K562 treated with DMSO at 1 percent for 24 hours (cell line): ENCODE results near the gene NXN. TPM values are rescaled to one million over a fixed set of nuclear protein-coding genes. Genes with fewer than 3 reads are reported as not detected.

Experiments used
- total RNA-seq: library from RNA; unstranded; fragments of 300-600 nt; gene quantifications from 2 replicates; pipeline ENCODE4 v1.2.3, GENCODE V29; 2022; ENCODE audit warnings: low read depth; ENCODE audit not compliant: insufficient read depth

NXN gene
- total RNA-seq, result 1.1 and 2.1 TPM in 2 replicates

DNA sequence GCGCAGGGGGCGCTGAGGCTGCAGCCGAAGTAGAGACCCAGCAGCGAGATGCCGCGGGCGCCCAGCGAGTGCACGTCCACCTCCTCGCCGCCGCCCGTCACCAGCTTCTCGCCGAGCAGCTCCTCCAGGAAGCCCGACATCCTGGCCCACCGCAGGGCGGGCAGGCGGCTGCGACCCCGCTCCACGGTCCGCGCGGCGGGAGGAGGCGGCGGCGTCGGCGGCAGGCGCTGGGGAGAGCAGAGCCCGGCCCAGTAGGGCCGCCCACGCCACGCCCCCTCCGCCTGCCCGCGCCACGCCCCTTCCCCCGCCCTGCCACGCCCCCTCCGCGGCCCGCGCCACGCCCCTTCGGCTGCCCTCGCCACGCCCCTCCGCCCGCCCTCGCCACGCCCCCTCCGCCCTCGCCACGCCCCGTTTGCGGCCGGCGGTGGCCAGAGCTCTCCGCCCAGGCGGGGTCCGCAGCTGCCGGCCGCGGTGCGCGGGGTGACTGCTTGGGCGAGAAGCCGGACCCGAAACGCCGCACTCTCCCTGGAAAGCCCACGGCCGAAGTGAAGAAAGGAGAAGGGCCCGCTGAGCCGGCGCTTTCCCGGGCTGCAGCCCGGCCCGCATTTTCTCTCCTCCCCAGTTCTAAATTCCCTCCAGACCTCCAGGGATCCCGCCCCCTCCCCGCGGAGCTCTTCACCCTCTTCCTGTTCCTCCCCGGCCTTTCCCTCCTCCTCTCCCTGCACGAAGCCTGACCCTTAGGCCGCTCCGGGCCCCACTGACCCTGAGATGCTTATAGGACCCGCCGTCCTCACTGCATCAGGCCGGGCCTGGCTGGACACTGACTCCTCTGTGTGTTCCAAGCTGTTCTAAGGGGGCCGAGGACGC is at the start of gene NXN:
Gene NXN, minus strand, starts transcription at position 238 of the 867 bp plus-strand sequence.

DNA sequence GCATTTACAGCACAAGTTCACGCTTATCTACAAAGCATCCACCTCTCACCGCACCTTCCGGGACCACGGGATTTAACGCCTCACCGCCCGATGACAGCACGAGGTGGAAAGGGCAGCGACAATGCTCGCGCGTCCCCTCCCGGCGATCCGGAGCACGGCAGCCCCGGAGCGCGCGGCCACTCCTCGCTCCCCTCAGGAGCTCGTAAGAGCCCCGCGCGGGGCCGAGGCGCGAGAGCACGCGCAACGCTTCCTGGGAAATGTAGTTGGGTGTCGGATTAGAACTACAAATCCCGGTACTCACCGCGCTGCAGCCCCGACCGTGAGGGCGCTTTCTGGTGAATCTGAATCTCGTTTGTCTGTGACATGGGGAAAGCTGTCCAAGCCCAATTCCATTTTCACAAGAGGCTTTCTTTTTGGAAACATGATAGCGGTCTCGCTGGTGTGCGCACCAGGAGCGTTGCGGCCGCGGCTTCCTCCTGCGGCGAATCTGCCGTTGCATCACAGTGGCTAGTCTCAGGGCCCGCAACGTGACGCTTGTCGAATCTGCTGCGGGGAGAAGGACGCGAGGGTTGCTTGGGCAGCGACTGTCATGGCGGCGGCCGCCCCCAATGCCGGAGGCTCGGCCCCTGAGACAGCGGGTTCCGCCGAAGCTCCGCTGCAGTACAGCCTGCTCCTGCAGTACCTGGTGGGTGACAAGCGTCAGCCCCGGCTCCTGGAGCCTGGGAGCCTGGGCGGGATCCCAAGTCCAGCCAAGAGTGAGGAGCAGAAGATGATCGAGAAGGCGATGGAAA is 17.2 kb upstream of the NXN start, which contains the start of gene TIMM22:
Gene TIMM22, plus strand, starts transcription at position 576 of the 791 bp plus-strand sequence. Its CDS starts 14 bp downstream, at position 590.

DNA sequence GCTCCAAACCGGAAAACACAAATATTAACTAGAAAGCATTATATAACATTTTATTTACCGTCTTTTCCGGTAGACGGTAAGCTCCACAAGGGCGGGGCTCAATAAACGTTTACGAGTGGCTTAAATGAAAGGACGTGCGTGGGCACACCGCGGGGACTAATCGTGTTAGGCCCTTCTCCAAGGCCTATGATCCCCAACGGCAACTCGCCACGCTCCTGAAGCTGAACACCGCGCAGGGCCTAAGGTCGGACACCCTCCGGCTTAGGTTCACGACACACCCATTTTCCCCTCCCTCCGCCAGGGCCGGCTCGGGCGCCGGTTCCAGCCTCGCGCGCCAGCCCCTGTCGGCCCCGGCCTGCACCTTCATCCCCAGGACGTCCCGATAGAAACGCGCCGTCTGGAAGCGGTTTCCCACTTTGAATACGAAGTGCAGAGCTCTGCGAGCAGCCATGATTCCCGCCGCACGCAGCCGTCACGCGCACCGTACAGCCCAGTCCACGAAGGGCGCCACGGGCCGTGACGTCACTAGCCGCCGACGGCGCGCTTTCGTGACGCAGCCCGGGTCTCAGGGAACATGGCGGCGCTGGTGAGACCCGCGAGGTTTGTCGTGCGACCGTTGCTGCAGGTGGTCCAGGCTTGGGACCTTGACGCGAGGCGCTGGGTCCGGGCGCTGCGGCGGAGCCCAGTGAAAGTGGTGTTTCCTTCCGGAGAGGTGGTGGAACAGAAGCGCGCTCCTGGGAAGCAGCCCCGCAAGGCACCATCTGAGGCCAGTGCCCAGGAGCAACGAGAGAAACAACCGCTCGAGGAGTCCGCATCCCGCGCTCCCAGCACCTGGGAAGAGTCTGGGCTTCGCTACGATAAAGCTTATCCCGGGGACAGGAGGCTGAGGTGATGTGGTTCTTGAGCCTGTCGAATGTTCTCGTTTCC is 197.5 kb downstream of the NXN start, which contains the start of the genes GLOD4 and MRM3:
Gene GLOD4, minus strand, starts transcription at position 476 of the 927 bp plus-strand sequence. Its CDS starts 25 bp downstream, at position 451.
Gene MRM3, plus strand, starts transcription at position 549 of the 927 bp plus-strand sequence. Its CDS starts 26 bp downstream, at position 575.

DNA sequence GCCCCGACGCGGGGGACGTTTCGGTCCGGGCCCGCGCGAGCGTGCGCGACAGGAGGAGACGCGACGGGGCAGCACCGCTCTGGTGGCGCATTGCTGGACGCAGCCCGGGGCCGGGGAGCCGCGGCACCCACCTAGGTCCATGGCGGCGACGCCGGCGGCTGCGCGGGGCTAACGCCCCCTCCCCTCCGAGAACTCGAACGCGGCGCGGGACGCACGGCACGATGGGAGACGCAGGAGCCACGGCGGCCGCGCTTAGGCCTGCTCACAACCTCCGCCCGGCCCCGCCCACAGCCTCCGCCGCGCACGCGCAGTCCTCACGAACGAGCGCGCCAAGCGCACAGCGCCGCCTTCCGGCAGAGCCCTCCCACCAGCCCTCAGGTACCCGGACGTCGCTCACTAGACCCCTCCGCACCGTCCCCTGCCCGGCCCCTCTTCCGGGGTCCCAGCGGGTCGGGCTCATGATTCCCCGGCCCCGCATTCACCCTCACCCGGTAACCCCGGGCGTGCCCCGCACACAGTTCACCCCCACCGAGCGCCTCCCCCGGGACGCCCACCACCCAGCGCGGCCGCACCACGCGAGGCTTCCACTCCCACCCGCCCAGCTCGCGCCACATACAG is 227.5 kb downstream of the NXN start, which contains the start of gene GEMIN4:
Gene GEMIN4, minus strand, starts transcription at position 263 of the 618 bp plus-strand sequence. Its CDS starts 122 bp downstream, at position 141.

Other genes with a start within 250 kb of the NXN start
- gene TLCD3A, start 247.2 kb downstream of the NXN start, total RNA-seq, result 6.3 and 6.5 TPM in 2 replicates
- gene GEMIN4, start 227.5 kb downstream of the NXN start, total RNA-seq, result 18.0 and 18.4 TPM in 2 replicates
- 27.3 and 30.6 TPM in 2 replicates for gene GLOD4, start 197.5 kb downstream of the NXN start, total RNA-seq
- 15.2 and 17.7 TPM in 2 replicates for gene MRM3, start 197.4 kb downstream of the NXN start, total RNA-seq
- 6.1 and 6.9 TPM in 2 replicates for gene TIMM22, start 17.4 kb upstream of the NXN start, total RNA-seq
- gene ABR, start 200.2 kb upstream of the NXN start, total RNA-seq, result 3.6 and 5.0 TPM in 2 replicates